ENCODE data around the gene TMPRSS5. TPM values are rescaled to one million over a fixed set of nuclear protein-coding genes. Genes with fewer than 3 reads are reported as not detected.
A peak's percentile ranks its signal among the peaks of the same experiment; 100 is the strongest.
"Not testable (repeated sequence)": the region's sequence is repeated elsewhere in the genome, so short reads cannot be mapped to it uniquely, and the experiment has no call there.

TMPRSS5 gene
- total RNA-seq: 1 to 10 TPM in 1 of 2 donors, under 1 TPM in 1; 0.73 to 2.1 TPM
- long read RNA-seq: 0 reads

GRCh38 chr11:113705871-113706655 lies at the start of gene TMPRSS5:
Gene TMPRSS5 (minus strand): TSS chr11:113706308. CDS start chr11:113706224, 84 bp downstream.
- intact Hi-C loops (cut with DNase I): no loop called here
- ATAC-seq: peak; percentile 62 to 93
- DNase-seq: no peak

- ATAC-seq: no peak
- no peak for DNase-seq
- intact Hi-C loops (cut with DNase I): no loop called here
Observed at GRCh38 chr11:113752932-113753331, 46.8 kb upstream of the TMPRSS5 start.

- intact Hi-C loops (cut with DNase I): loop anchor here in 1 of 2 donors (10.0 kb wide), 1 partner anchor 422 kb away; the partner anchor contains the start of gene TTC12
- no peak for ATAC-seq
- DNase-seq: no peak
Observed at GRCh38 chr11:113736323-113736722, 30.2 kb upstream of the TMPRSS5 start.

- peak in 1 of 2 donors; percentile 34 for ATAC-seq
- intact Hi-C loops (cut with DNase I): loop anchor here in 1 of 2 donors (10.0 kb wide), 1 partner anchor 417 kb away; the partner anchor contains the start of gene TTC12
Observed at GRCh38 chr11:113732092-113732491, 26.0 kb upstream of the TMPRSS5 start.

GRCh38 chr11:113730887-113731726 lies 25.0 kb upstream of the TMPRSS5 start:
- ATAC-seq (peak; percentile 72 to 92), DNase-seq (no peak)
- intact Hi-C loops (cut with DNase I): loop anchor here (2.0 to 10.0 kb wide), 2 partner anchors 416 to 426 kb away; partner anchors contain the start of gene TTC12 (in 1 of the 2)

More at GRCh38 chr11:113732092-113732491, 26.0 kb upstream of the TMPRSS5 start:
- DNase-seq: no peak

- intact Hi-C loops (cut with DNase I): loop anchor here in 1 of 2 donors (10.0 kb wide), 1 partner anchor 195 kb away; no protein-coding TSS in a partner anchor
- ATAC-seq (no peak), DNase-seq (no peak)
Observed at GRCh38 chr11:113729456-113729855, 23.3 kb upstream of the TMPRSS5 start.

GRCh38 chr11:113728814-113729213 lies 22.7 kb upstream of the TMPRSS5 start:
- no peak for ATAC-seq
- intact Hi-C loops (cut with DNase I): loop anchor here in 1 of 2 donors (10.0 kb wide), 1 partner anchor 194 kb away; no protein-coding TSS in a partner anchor
- no peak for DNase-seq

- intact Hi-C loops (cut with DNase I): loop anchor here in 1 of 2 donors (10.0 kb wide), 1 partner anchor 191 kb away; no protein-coding TSS in a partner anchor
- no peak for DNase-seq
- ATAC-seq: no peak
Observed at GRCh38 chr11:113725913-113726312, 19.8 kb upstream of the TMPRSS5 start.

- intact Hi-C loops (cut with DNase I): loop anchor here in 1 of 2 donors (10.0 kb wide), 1 partner anchor 191 kb away; no protein-coding TSS in a partner anchor
- ATAC-seq: no peak
- no peak for DNase-seq
Observed at GRCh38 chr11:113725407-113725806, 19.3 kb upstream of the TMPRSS5 start.

- ATAC-seq (no peak), DNase-seq (no peak)
- intact Hi-C loops (cut with DNase I): loop anchor here in 1 of 2 donors (10.0 kb wide), 1 partner anchor 190 kb away; no protein-coding TSS in a partner anchor
Observed at GRCh38 chr11:113724778-113725177, 18.7 kb upstream of the TMPRSS5 start.

- ATAC-seq (no peak), DNase-seq (no peak)
- intact Hi-C loops (cut with DNase I): loop anchor here in 1 of 2 donors (10.0 kb wide), 1 partner anchor 189 kb away; no protein-coding TSS in a partner anchor
Observed at GRCh38 chr11:113723787-113724186, 17.7 kb upstream of the TMPRSS5 start.

- DNase-seq (no peak), ATAC-seq (no peak)
- intact Hi-C loops (cut with DNase I): loop anchor here in 1 of 2 donors (10.0 kb wide), 1 partner anchor 188 kb away; no protein-coding TSS in a partner anchor
Observed at GRCh38 chr11:113722934-113723333, 16.8 kb upstream of the TMPRSS5 start.

GRCh38 chr11:113722221-113722620 lies 16.1 kb upstream of the TMPRSS5 start:
- ATAC-seq (no peak), DNase-seq (no peak)
- intact Hi-C loops (cut with DNase I): loop anchor here in 1 of 2 donors (10.0 kb wide), 1 partner anchor 187 kb away; no protein-coding TSS in a partner anchor

- ATAC-seq (peak; percentile 23 to 74), DNase-seq (no peak)
- intact Hi-C loops (cut with DNase I): loop anchor here in 1 of 2 donors (10.0 kb wide), 1 partner anchor 187 kb away; no protein-coding TSS in a partner anchor
Observed at GRCh38 chr11:113721462-113722066, 15.5 kb upstream of the TMPRSS5 start.

- ATAC-seq, DNase-seq: not testable (repeated sequence)
- intact Hi-C loops (cut with DNase I): loop anchor here in 1 of 2 donors (10.0 kb wide), 1 partner anchor 186 kb away; no protein-coding TSS in a partner anchor
Observed at GRCh38 chr11:113720478-113720877, 14.4 kb upstream of the TMPRSS5 start.

GRCh38 chr11:113715882-113716625 lies 9.9 kb upstream of the TMPRSS5 start:
- intact Hi-C loops (cut with DNase I): no loop called here
- ATAC-seq: peak in 1 of 2 donors; percentile 23
- no peak for DNase-seq

- intact Hi-C loops (cut with DNase I): no loop called here
- ATAC-seq (peak in 1 of 2 donors; percentile 53), DNase-seq (no peak)
Observed at GRCh38 chr11:113715273-113715672, 9.2 kb upstream of the TMPRSS5 start.

GRCh38 chr11:113710989-113711388 lies 4.9 kb upstream of the TMPRSS5 start:
- ATAC-seq (no peak), DNase-seq (no peak)
- intact Hi-C loops (cut with DNase I): no loop called here
